ENCODE results near the gene CTBS.

Gene CTBS

GRCh38 chr1:84506729-84507453 is 67.3 kb downstream of the CTBS start:
- Histone ChIP-seq H3K4me1 (ENCODE audit: control insufficient read depth, insufficient read depth, low read length, poor library complexity, severe bottlenecking) (peaks cover 9% of the 10 kb centered on the region), H3K9me3 (ENCODE audit: control insufficient read depth, low read length) (peaks cover 21% of the 10 kb centered on the region), H3K4me3 (ENCODE audit: extremely low read depth, insufficient read depth, low read length, poor library complexity, severe bottlenecking) (peak overlapping the region; percentile 64), H3K27ac (ENCODE audit: low read depth, low read length, severe bottlenecking) (peak overlapping the region; percentile 98), H3K36me3 (ENCODE audit: control insufficient read depth, insufficient read depth, low read length) (peaks cover 24% of the 10 kb centered on the region)
- WGBS, 2 experiments (ENCODE audit: insufficient coverage in 2 of 2): 0 to 11% methylated on average over 8 to 16 of the region's 26 CpGs

- Histone ChIP-seq H3K4me3 (ENCODE audit: extremely low read depth, insufficient read depth, low read length, poor library complexity, severe bottlenecking) (peak within 1 kb of the TSS; percentile 64), H3K4me1 (ENCODE audit: control insufficient read depth, insufficient read depth, low read length, poor library complexity, severe bottlenecking) (peaks cover 9% of the 10 kb centered on the region), H3K36me3 (ENCODE audit: control insufficient read depth, insufficient read depth, low read length) (peaks cover 31% of the 10 kb centered on the region), H3K9me3 (ENCODE audit: control insufficient read depth, low read length) (peaks cover 21% of the 10 kb centered on the region), H3K27ac (ENCODE audit: low read depth, low read length, severe bottlenecking) (peak within 1 kb of the TSS; percentile 98)
- 0 to 1% methylated on average over 40 to 44 of the region's 60 CpGs for WGBS, 2 experiments (ENCODE audit: insufficient coverage in 2 of 2)
These were observed 68.1 kb downstream of the CTBS start, which contains the start of the genes GNG5 and SPATA1 for GRCh38 chr1:84506002-84506728. TSS of gene GNG5 (minus strand) at chr1:84506581. CDS start at chr1:84506091, 490 bp downstream. TSS of gene SPATA1 (plus strand) at chr1:84506386. CDS start at chr1:84516360, 9,974 bp downstream.

GRCh38 chr1:84505493-84506001 is 68.7 kb downstream of the CTBS start:
- WGBS, 2 experiments (ENCODE audit: insufficient coverage in 2 of 2): 0 to 2% methylated on average over 16 to 28 of the region's 47 CpGs
- peaks cover 21% of the 10 kb centered on the region for H3K9me3 ChIP-seq (ENCODE audit: control insufficient read depth, low read length)
- H3K27ac ChIP-seq (ENCODE audit: low read depth, low read length, severe bottlenecking): peak overlapping the region; percentile 98

GRCh38 chr1:84504580-84505492 is 69.4 kb downstream of the CTBS start:
- WGBS, 2 experiments (ENCODE audit: insufficient coverage in 2 of 2): 9 to 13% methylated on average over 7 to 12 of the region's 17 CpGs
- H3K27ac ChIP-seq (ENCODE audit: low read depth, low read length, severe bottlenecking): peak overlapping the region; percentile 98
- peaks cover 9% of the 10 kb centered on the region for H3K4me1 ChIP-seq (ENCODE audit: control insufficient read depth, insufficient read depth, low read length, poor library complexity, severe bottlenecking)
- H3K9me3 ChIP-seq (ENCODE audit: control insufficient read depth, low read length): peaks cover 17% of the 10 kb centered on the region
- H3K36me3 ChIP-seq (ENCODE audit: control insufficient read depth, insufficient read depth, low read length): peaks cover 42% of the 10 kb centered on the region
- H3K4me3 ChIP-seq (ENCODE audit: extremely low read depth, insufficient read depth, low read length, poor library complexity, severe bottlenecking): peak overlapping the region; percentile 64

More at GRCh38 chr1:84505493-84506001, 68.7 kb downstream of the CTBS start:
- peak overlapping the region; percentile 64 for H3K4me3 ChIP-seq (ENCODE audit: extremely low read depth, insufficient read depth, low read length, poor library complexity, severe bottlenecking)
- peaks cover 9% of the 10 kb centered on the region for H3K4me1 ChIP-seq (ENCODE audit: control insufficient read depth, insufficient read depth, low read length, poor library complexity, severe bottlenecking)
- H3K36me3 ChIP-seq (ENCODE audit: control insufficient read depth, insufficient read depth, low read length): peaks cover 37% of the 10 kb centered on the region

GRCh38 chr1:84502927-84503326 is 71.3 kb downstream of the CTBS start:
- Histone ChIP-seq H3K27ac (ENCODE audit: low read depth, low read length, severe bottlenecking) (no peak overlapping the region), H3K4me1 (ENCODE audit: control insufficient read depth, insufficient read depth, low read length, poor library complexity, severe bottlenecking) (peaks cover 9% of the 10 kb centered on the region), H3K36me3 (ENCODE audit: control insufficient read depth, insufficient read depth, low read length) (peaks cover 48% of the 10 kb centered on the region), H3K9me3 (ENCODE audit: control insufficient read depth, low read length) (no peaks in the 10 kb centered on the region), H3K4me3 (ENCODE audit: extremely low read depth, insufficient read depth, low read length, poor library complexity, severe bottlenecking) (no peak overlapping the region)
- 100% methylated on average over 1 of the region's 5 CpGs; no CpG with 5 or more reads in 1 of the 2 experiments for WGBS, 2 experiments (ENCODE audit: insufficient coverage in 2 of 2)
